GM19463 (cell line): ENCODE data around the gene PRR3.
"Not testable (repeated sequence)": the region's sequence is repeated elsewhere in the genome, so short reads cannot be mapped to it uniquely, and the experiment has no call there.

Source experiments
- ATAC-seq: cut with Tn5 transposase; IDR thresholded peaks from one replicate; pipeline ENCODE4 v1.9.1; 2021; ENCODE audit warnings: mild to moderate bottlenecking, moderate library complexity; ENCODE audit not compliant: unreplicated experiment

Gene PRR3

DNA sequence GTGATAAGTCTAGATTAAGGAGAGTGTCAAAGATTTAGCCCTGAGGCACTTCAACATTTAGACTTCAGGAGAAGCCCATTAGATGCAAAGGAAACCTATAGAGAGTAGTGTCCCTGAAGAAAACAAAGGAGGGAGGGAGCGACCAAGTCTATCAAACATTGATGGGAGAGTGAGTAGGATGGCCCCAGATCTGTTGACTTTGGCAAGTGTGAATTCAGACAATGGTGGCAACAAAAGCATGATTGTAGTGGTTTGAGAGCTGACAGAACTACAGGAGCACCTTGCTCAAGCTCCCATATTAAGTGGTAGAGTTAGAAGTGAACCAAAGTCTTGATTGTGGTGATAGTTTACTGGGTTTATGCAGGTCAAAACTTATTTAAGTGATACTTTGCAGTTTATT, 13.2 kb downstream of the PRR3 start:
- no peak for ATAC-seq

DNA sequence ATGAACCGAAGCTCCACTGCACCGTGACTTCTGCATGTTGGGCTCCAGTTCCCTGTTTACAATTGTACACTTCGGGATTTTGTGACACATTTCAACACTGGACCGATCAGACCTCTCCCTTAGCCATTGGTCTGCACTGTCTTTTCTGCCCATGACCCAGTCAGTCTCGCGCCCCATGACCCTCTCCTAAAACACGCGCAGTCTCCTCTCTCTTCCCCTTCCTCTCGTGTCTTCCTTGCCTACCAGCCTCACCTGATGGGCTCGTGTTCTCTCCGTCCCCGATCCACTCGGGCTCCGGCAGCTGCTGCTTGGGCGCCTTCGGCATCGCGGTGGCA, 13.6 kb downstream of the PRR3 start:
- peak; percentile 5 for ATAC-seq

DNA sequence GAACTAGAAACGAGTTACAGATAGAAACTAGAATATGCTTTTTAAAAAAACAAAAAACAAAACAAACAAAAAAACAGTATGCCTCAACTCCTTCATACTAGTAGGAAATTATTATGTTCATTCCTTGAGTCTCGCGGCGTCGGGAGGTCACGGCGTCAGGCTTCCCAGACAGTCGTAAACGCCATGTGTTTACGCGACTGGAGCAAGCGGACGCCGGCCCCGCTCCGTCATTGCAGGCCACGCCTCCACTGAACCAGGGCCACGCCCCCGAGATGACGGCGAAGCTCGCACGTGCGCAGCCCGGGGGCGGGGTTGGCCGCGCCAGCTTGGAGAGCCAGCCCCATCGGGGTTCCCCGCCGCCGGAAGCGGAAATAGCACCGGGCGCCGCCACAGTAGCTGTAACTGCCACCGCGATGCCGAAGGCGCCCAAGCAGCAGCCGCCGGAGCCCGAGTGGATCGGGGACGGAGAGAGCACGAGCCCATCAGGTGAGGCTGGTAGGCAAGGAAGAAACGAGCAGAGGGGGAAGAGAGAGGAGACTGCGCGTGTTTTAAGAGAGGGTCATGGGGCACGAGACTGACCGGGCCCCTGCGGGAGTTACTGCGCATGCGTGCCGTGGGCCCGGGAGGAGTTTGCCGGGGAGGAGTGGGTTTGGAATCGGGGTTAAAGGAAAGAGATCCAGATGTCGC, 14.1 kb downstream of the PRR3 start, which contains the start of gene ABCF1:
TSS of gene ABCF1 (plus strand) at position 368 of the 687 bp plus-strand sequence. CDS start at position 414, 46 bp downstream.
- ATAC-seq, result peak; percentile 94

DNA sequence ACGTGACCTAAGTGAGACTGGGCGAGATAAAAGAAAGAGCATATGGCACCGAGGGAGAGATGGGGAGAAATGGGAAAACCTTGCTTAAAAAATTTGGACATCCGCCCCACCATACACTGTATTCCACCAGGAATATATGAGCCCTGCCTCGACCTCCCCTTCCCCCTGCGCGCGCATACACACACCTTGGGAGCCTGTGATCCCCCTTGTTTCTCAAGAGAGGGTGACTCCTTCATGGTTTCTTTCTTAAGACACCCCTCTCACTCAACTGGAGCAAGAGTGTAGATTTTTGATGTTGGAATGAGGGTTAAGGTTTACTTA, 14.6 kb downstream of the PRR3 start:
- no peak for ATAC-seq

DNA sequence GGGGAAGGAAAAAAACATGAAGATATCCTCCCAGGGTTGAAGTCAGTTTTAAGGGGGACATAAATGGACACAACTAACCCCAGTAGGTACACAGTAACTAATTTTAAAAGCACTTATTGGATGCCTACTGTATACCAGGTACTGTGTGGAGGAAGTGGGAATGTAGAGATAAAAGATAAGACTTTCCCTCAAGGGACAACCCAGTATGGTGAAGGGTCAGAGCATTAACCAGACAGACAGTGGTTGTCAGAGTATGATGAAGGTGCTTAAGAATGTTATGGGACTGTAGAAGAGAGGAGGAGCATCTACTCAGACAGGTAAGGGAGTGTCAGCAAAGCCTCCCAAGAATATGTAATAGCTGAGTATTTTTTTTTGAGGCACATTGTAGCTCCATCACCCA, 15.1 kb downstream of the PRR3 start:
- ATAC-seq, result no peak

DNA sequence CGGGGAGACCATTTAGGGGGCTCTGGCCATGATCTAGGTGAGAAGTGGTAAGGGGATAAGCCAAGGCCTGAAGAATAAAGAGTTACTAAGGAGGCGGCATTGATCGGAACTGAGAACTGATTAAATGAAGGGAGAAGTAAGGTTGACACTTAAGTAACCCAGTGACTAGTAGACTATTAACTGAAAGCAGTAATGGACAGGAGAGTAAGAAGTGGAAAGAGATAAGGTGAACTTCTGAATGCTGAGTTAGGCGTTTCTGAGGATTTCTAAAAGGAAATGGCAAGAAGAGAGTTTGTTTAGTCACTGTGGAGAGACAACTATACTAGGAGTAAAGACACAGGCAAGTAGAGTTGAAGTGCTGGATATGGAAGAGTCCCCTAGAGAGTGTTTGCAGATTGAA, 16.0 kb downstream of the PRR3 start:
- no peak for ATAC-seq

DNA sequence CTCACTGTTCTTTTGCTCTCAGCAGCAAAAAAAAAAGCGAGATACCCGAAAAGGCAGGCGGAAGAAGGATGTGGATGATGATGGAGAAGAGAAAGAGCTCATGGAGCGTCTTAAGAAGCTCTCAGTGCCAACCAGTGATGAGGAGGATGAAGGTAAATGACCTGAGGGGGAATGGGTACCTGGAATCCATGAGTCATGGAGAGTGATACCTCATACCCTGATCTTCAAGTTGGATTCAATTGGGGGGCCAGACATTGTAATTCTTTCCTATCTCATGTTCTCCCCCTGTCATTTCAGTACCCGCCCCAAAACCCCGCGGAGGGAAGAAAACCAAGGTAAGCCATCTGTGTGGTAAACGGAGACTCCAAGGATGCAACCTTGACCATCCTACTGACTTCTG, 21.0 kb downstream of the PRR3 start:
- ATAC-seq, result no peak

DNA sequence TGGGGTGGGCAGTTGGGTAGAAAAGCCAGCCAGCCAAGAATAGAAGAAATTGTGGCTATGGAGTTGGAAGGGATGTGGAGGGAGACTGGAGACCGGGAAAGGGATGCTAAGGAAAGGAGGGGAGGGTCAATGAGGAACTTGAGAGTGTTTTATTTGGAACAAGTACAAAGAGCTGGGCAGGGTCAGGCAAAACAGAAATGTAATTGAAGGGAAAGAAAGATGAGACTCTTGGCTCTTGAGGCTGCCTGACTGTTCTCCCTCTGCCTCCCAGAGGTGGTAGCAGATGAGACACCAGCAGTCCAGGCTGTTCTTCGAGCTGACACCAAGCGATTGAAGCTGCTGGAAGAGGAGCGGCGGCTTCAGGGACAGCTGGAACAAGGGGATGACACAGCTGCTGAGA, 26.8 kb downstream of the PRR3 start:
- no peak for ATAC-seq

DNA sequence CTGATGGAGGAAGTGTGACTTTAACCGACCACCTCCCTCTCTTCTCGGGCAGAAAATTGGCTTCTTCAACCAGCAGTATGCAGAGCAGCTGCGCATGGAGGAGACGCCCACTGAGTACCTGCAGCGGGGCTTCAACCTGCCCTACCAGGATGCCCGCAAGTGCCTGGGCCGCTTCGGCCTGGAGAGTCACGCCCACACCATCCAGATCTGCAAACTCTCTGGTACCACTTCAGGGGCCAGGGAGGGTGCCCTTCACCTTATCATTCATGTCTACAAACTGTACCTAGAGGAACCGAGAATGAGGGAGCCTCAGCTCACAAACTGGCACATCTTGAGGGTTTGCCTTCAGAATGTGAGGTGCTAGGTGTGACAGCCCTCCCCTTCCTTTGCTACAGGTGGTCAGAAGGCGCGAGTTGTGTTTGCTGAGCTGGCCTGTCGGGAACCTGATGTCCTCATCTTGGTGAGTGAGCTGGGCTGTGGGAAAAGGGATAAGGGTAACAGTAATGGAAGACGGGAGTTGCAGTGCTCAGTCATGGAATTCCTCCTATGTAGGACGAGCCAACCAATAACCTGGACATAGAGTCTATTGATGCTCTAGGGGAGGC, 32.8 kb downstream of the PRR3 start:
- ATAC-seq, result no peak

DNA sequence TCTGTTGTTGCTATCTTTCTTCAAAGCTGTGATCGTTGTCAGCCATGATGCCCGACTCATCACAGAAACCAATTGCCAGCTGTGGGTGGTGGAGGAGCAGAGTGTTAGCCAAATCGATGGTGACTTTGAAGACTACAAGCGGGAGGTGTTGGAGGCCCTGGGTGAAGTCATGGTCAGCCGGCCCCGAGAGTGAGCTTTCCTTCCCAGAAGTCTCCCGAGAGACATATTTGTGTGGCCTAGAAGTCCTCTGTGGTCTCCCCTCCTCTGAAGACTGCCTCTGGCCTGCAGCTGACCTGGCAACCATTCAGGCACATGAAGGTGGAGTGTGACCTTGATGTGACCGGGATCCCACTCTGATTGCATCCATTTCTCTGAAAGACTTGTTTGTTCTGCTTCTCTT, 33.4 kb downstream of the PRR3 start:
- no peak for ATAC-seq

DNA sequence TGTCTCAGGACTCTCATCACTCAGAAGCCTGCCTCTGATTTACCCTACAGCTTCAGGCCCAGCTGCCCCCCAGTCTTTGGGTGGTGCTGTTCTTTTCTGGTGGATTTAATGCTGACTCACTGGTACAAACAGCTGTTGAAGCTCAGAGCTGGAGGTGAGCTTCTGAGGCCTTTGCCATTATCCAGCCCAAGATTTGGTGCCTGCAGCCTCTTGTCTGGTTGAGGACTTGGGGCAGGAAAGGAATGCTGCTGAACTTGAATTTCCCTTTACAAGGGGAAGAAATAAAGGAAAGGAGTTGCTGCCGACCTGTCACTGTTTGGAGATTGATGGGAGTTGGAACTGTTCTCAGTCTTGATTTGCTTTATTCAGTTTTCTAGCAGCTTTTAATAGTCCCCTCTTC, 33.9 kb downstream of the PRR3 start:
- no peak for ATAC-seq

DNA sequence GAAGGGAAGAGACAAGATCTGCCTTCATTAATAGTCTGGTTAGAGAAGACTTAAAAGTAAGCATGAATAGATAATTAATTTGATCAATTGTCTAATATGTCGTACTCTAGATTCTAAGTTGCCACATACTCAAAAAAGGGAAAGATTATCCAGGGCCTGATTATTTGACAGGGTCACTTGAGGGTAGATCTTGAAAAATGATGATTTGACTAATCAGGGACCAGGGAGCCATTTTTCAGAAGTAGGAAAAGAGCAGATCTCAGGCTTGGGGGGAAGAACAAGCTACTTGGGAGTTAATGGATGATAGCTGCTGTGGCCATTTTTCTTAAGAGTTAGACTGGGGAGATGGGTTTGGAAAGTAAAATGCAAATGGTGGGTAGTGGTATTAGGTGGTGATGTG, 35.2 kb downstream of the PRR3 start:
- no peak for ATAC-seq

DNA sequence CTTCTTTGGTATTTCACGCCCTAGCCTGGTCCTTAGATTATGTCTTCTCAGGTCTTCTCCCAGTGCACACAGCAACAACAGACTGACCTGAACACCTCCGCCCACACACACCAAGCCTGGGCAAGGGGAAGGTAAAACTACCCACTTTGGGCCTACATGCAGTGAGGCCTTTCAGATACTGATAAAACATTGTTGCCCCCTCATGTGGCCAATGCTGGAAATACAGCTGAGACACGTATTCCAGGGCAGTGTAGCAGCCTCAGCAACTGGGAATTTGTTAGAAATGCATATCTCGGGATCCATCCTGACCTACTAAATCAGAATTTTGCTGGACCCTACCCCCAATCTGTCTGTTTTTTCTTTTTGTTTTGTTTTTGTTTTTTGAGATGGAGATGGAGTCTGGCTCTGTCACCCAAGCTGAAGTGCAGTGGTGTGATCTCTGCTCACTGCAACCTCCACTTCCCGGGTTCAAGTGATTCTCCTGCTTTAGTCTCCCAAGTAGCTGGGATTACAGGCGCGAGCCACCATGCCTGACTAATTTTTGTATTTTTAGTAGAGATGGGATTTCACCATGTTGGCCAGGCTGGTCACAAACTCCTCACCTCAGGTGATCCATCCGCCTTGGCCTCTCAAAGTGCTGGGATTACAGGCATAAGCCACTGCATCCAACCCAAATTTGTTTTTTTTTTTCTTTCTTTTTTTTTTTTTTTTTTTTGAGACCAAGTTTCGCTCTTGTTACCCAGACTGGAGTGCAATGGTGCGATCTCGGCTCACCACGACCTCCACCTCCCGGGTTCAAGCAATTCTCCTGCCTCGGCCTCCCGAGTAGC, 40.4 kb downstream of the PRR3 start:
- not testable (repeated sequence) for ATAC-seq

DNA sequence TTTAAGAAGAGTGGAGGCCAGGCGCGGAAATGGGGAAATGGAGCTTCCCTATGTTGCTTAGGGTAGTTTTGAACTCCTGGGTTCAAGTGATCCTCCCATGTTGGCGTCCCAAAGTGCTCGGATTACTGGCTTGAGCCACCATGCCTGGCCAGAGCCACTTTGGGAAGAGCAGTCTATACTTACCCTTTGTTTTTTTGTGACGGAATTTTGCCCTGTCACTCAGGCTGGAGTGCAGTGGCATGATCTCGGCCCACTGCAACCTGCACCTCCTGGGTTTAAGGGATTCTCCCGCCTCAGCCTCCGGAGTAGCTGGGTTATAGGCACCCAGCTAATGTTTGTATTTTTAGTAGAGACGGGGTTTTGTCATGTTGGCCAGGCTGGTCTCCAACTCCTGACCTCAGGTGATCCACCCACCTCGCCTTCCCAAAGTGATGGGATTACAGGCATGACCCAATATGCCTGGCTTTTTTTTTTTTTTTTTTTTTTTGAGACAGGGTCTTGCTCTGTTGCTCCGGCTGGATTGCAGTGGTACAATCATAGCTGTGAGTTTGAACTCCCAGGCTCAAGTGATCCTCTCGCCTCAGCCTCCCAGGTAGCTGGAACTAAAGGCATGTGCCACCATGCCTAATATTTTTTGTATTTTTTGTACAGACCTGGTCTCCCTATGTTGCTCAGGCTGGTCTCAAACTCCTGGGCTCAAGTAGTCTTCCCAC, 42.0 kb downstream of the PRR3 start:
- no peak for ATAC-seq

DNA sequence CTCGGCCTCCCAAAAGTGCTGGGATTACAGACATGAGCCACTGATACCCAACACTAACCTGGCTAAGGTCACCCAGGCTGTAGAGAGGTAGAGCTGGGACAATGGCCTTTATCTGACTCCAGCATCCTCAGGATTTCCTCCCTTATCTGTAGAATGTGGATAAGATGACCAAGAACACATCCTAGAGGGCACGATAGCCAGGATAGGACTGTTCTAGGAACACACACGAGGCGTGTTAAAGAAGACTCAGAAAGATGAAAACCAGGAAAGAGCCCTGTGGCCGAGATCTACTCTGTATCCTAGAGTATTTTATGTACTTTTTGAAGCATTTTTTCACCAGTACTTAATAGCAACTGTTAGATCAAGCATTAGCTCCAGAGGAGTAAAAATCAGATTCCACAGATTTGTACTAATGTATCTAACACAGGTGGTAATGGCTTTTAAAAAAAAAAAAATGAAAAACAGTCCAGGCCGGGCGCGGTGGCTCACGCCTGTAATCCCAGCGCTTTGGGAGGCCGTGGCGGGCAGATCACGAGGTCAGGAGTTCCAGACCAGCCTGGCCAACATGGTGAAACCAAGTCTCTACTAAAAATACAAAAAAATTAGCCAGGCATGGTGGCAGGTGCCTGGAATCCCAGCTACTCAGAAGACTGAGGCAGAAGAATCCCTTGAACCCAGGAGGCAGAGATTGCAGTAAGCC, 42.7 kb downstream of the PRR3 start:
- no peak for ATAC-seq

DNA sequence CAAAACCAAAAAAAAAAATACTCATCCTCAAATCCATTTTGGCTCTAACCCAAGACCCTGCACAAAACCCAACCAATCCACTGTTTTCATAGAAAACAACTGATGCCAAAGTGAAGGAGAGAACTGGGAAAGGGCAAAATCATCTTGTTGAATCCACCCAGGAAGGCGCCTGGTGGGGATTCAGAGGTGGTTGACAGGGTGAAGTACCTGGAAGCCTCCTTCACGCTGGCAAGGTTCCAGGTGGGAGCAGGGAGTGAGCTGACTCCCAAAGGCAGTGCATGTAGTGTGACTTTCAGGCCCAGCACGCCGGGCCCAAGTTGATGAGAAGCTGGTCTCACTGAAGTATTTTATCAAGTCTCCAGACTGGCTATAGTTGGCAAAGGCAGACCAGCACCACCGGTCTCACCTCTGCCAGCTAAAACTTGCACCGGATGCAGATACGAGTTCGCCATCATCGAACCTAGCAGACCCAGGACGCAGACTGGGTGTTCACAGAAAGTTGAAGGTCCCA, 43.4 kb downstream of the PRR3 start:
- ATAC-seq, result no peak

DNA sequence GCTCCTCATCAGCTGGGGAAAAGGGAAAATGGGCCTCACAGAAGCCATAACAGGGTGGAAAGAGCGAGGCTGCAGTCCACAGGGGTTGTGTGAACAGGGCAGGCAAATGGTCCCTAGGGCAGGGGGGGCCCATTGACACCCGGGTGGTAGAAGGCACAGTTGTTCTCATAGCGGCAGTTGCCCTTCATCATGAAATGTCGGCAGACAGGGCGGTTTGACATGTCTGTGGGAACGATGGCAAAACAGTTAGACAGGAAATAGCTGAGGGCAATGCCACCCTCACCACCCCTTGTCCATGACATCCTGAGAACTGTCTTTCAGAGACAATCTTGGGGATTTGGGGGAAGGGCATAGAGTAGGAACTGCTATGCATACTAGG, 44.3 kb downstream of the PRR3 start:
- no peak for ATAC-seq

DNA sequence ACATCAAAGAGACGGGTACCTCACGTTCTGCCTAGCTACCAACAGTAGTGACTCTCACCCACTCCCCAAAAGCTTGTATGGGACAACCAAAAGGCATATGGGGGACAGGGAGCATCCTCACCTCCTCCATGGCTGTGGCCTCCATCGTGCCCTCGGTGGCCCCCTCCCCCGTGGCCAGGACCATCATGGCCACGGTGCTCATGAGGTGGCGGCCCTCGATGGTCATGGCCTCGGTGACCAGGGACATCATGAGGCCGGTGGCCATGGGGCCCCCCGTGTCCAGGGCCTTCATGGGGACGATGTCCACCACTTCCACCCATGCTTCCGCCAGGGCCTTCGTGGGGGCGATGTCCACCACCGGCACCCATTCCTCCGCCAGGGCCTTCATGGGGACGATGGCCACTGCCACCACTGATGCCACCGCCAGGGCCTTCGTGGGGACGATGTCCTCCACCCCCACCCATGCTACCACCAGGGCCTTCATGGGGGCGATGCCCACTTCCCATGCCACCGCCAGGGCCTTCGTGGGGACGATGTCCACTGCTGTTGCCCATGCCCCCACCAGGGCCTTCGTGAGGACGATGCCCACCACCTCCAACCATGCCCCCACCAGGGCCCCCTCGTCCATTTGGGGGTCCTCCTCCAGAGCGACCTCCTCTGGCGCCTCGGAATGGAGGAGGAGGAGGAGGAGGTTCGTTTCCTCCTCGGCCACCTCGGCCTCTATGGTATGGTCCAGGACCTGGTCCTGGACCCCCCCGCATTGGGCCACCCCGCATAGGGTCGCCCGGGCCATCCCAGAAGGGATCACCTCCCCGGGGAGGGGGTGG, 44.9 kb downstream of the PRR3 start:
- ATAC-seq, result no peak

DNA sequence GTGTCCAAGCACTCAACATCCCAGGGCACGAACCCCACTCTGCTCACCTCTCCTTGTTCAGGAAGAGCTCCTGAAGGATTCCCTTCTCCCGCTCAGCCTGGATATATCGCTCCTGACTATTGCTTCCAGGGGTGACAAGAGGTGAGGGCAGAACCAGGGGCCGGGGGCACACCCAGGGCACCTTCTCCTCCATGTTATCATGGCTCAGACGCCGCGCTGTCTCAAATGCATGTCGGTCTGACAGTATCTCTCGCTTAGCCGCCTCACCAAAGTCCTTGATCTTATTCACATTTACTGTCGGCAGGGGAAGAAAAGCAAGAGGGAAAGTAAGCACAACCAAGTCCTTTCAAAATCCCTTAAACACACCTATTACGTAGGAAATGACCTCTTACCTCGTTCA, 46.9 kb downstream of the PRR3 start:
- ATAC-seq, result no peak

DNA sequence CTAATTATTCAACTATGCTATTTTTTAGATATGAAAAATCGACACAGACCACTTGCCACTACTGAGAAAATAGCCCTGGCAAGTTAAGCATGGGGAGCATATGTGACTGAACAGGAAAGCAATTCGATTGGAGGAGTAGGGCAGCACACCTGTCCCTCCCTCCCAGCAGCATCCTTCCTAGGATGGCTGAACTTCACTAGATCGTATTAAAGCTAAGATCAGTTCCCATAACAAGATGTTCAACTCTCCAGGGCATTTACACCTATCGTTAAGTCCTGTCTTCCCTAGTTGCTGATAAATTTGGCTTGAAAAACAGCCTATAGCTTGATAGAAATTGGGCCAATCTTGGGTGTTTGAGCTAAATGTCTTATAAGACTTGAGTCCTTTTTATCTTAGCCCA, 53.0 kb downstream of the PRR3 start:
- no peak for ATAC-seq
